Fibroblast of lung (primary cell): ENCODE measurements around the gene WT1. TPM values are rescaled to one million over a fixed set of nuclear protein-coding genes. Genes with fewer than 3 reads are reported as not detected.

ENCODE experiments used
- DNase-seq, 2 donors: peaks; one replicate each; pipeline versions ENCODE4 v3.0.0 to v3.0.0-alpha.2; 2010; ENCODE audit warnings: low read depth in 2 of 2
- H2AFZ ChIP-seq: 2 replicates; pipeline ENCODE4 v1.5.1; 2012; ENCODE audit warnings: low read length, control low read depth, inconsistent platforms
- H3K27ac ChIP-seq: 2 replicates; pipeline ENCODE4 v1.5.1; 2011; ENCODE audit warnings: low read length, control low read depth; ENCODE audit not compliant: insufficient read depth
- H3K27me3 ChIP-seq: 2 replicates; pipeline ENCODE4 v1.5.1; 2011; ENCODE audit warnings: mild to moderate bottlenecking, low read length; ENCODE audit not compliant: control insufficient read depth, insufficient read depth
- H3K36me3 ChIP-seq: 2 replicates; pipeline ENCODE4 v1.5.1; 2011; ENCODE audit warnings: low read length; ENCODE audit not compliant: control insufficient read depth, insufficient read depth
- H3K4me1 ChIP-seq: 2 replicates; pipeline ENCODE4 v1.5.1; 2011; ENCODE audit warnings: low read length; ENCODE audit not compliant: control insufficient read depth, insufficient read depth; ENCODE audit errors: extremely low read depth
- H3K4me2 ChIP-seq: 2 replicates; pipeline ENCODE4 v1.5.1; 2011; ENCODE audit warnings: low read length, control low read depth; ENCODE audit not compliant: insufficient read depth; ENCODE audit errors: extremely low read depth
- H3K4me3 ChIP-seq, 4 experiments: fragments of 200-600 bp in 1 of 4; sonication (generic) in 1 of 4; replicated peaks in 1 of 4; 2 replicates each; pipeline ENCODE4 v1.5.1; 2011 to 2016; ENCODE audit warnings: low read length in 4 of 4, low read depth in 3 of 4, mild to moderate bottlenecking in 3 of 4, control low read depth in 2 of 4, inconsistent platforms in 1 of 4, mixed read lengths in 1 of 4; ENCODE audit not compliant: insufficient read depth in 1 of 4; ENCODE audit errors: control extremely low read depth in 1 of 4
- H3K79me2 ChIP-seq: 2 replicates; pipeline ENCODE4 v1.5.1; 2012; ENCODE audit warnings: mild to moderate bottlenecking, low read length, inconsistent platforms; ENCODE audit not compliant: control insufficient read depth, insufficient read depth
- H3K9ac ChIP-seq: 2 replicates; pipeline ENCODE4 v1.5.1; 2011; ENCODE audit warnings: mild to moderate bottlenecking, low read length, control low read depth; ENCODE audit not compliant: insufficient read depth
- H3K9me3 ChIP-seq: 2 replicates; pipeline ENCODE4 v1.5.1; 2012; ENCODE audit warnings: low read depth, low read length; ENCODE audit not compliant: control insufficient read depth, insufficient read depth
- H4K20me1 ChIP-seq: 2 replicates; pipeline ENCODE4 v1.5.1; 2011; ENCODE audit warnings: low read length; ENCODE audit not compliant: control insufficient read depth, insufficient read depth; ENCODE audit errors: extremely low read depth
- CTCF ChIP-seq, 2 donors: IDR thresholded peaks in 1 of 2; conservative IDR thresholded peaks in 1 of 2; 1 replicate in 1 of 2; 2 replicates in 1 of 2; pipeline ENCODE4 v1.5.1; 2011 to 2012; ENCODE audit warnings: low read length in 2 of 2, control low read depth in 1 of 2, inconsistent platforms in 1 of 2, low read depth in 1 of 2, mild to moderate bottlenecking in 1 of 2
- EZH2 ChIP-seq: IDR thresholded peaks from 2 replicates; pipeline ENCODE4 v1.5.1; 2012; ENCODE audit warnings: low read length, control low read depth, mild to moderate bottlenecking; ENCODE audit errors: missing control alignments
- polyA plus RNA-seq, 2 donors: library from polyadenylated mRNA; depleted of rRNA in 1 of 2; stranded (reverse) in 1 of 2; unstranded in 1 of 2; fragments of >200 nt; gene quantifications; 2 replicates each; pipeline ENCODE4 v1.2.1, GENCODE V29; 2011 to 2012; ENCODE audit warnings: missing spikeins in 1 of 2
- total RNA-seq: library from RNA; depleted of rRNA; stranded (reverse); fragments of >200 nt; gene quantifications from 2 replicates; pipeline ENCODE4 v1.2.1, GENCODE V29; 2014

WT1 gene
- total and polyA plus RNA-seq, 2 donors (not counting 1 experiment from before 2014, with no cell fraction given) = not detected

GRCh38 chr11:32440312-32440908 is 5.1 kb upstream of the WT1 start:
- Histone ChIP-seq H3K27me3 (peaks cover 44% of the 10 kb centered on the region), H4K20me1 (no peaks in the 10 kb centered on the region), H3K9ac (no peak overlapping the region), H3K4me2 (no peak overlapping the region), H3K27ac (no peak overlapping the region), H3K9me3 (no peaks in the 10 kb centered on the region), H3K36me3 (no peaks in the 10 kb centered on the region), H3K4me1 (no peaks in the 10 kb centered on the region), H3K4me3 (no peak overlapping the region), H3K79me2 (no peaks in the 10 kb centered on the region), H2AFZ (no peak overlapping the region)
- no peak for DNase-seq
- no peak for TF ChIP-seq EZH2
- TF ChIP-seq CTCF (conservative IDR thresholded peaks at IDR 0.05 in 1 of 2, IDR thresholded peaks at IDR 0.05 in 1 of 2; ENCODE audit: low read depth in 1 of 2, low read length in 2 of 2) = no peak

GRCh38 chr11:32439501-32440210 is 4.3 kb upstream of the WT1 start:
- H3K4me2 ChIP-seq = no peak overlapping the region
- H3K4me1 ChIP-seq = no peaks in the 10 kb centered on the region
- DNase-seq = no peak
- H3K79me2 ChIP-seq = no peaks in the 10 kb centered on the region
- H3K4me3 ChIP-seq = no peak overlapping the region
- H4K20me1 ChIP-seq = no peaks in the 10 kb centered on the region
- TF ChIP-seq CTCF (conservative IDR thresholded peaks at IDR 0.05 in 1 of 2, IDR thresholded peaks at IDR 0.05 in 1 of 2; ENCODE audit: low read depth in 1 of 2, low read length in 2 of 2) = no peak
- TF ChIP-seq EZH2 = no peak
- H2AFZ ChIP-seq = no peak overlapping the region
- H3K9me3 ChIP-seq = no peaks in the 10 kb centered on the region
- no peak overlapping the region for H3K27ac ChIP-seq
- H3K9ac ChIP-seq = no peak overlapping the region
- peaks cover 45% of the 10 kb centered on the region for H3K27me3 ChIP-seq
- no peaks in the 10 kb centered on the region for H3K36me3 ChIP-seq

GRCh38 chr11:32438866-32439489 is 3.6 kb upstream of the WT1 start:
- Histone ChIP-seq H4K20me1 (no peaks in the 10 kb centered on the region), H3K4me1 (no peaks in the 10 kb centered on the region), H3K27me3 (peaks cover 52% of the 10 kb centered on the region), H3K36me3 (no peaks in the 10 kb centered on the region), H2AFZ (no peak overlapping the region), H3K27ac (no peak overlapping the region), H3K79me2 (no peaks in the 10 kb centered on the region), H3K4me2 (no peak overlapping the region), H3K4me3 (no peak overlapping the region), H3K9me3 (no peaks in the 10 kb centered on the region), H3K9ac (no peak overlapping the region)
- DNase-seq = no peak
- TF ChIP-seq CTCF (conservative IDR thresholded peaks at IDR 0.05 in 1 of 2, IDR thresholded peaks at IDR 0.05 in 1 of 2; ENCODE audit: low read depth in 1 of 2, low read length in 2 of 2) (no peak), EZH2 (peak; percentile 84)
